ENCODE data around the gene CCDC33. TPM values are rescaled to one million over a fixed set of nuclear protein-coding genes. Genes with fewer than 3 reads are reported as not detected.

The CCDC33 gene
- total RNA-seq, 1 experiment from 2014 or later: 0.15 TPM

DNA sequence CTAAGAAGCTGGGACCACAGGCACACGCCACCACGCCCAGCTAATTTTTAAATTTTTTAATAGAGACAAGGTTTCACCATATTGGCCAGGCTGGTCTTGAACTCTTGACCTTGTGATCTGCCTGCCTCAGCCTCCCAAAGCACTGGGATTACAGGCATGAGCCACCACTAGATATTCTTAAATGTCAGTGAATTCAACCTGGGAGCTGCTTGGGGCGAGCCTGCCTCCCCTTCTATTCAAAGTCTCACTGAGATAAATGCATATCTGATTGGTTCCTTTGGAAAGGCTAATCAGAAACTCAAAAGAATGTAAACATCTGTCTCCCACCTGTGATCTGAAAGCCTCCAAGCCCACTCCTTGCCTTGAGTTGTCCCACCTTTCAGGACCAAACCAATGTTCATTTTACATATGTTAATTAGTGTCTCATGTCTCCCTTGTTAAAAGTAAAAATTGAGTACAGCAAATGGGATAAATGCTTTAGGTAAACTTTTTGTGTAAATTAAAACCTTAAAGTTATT is 116.3 kb downstream of the CCDC33 start:
- H3K9me3 ChIP-seq (ENCODE audit: control insufficient read depth in 1 of 2, insufficient read depth in 1 of 2, low read depth in 1 of 2, low read length in 2 of 2): no peaks in the 10 kb centered on the region
- no peaks in the 10 kb centered on the region for H3K4me1 ChIP-seq (ENCODE audit: control insufficient read depth in 1 of 2, insufficient read depth in 2 of 2, low read length in 2 of 2)
- no peak overlapping the region for H2AFZ ChIP-seq (ENCODE audit: low read depth, low read length, poor library complexity, severe bottlenecking)
- no TSS peak for BruUV-seq (replicated peaks)
- H3K27ac ChIP-seq (ENCODE audit: low read depth, low read length): no peak overlapping the region
- ChIA-PET CTCF (interaction anchor here (0.7 to 1.2 kb wide), 2 partner anchors 30 to 290 kb away, joined by 3 read pairs; no protein-coding TSS in a partner anchor), RAD21 (ENCODE audit: low non-redundant PET in 1 of 2, low total read pairs in 2 of 2, uncharacterized antibody in 2 of 2, unreplicated experiment in 2 of 2) (no interaction called here), POLR2A (no interaction called here)
- H3K9ac ChIP-seq (ENCODE audit: low read length): no peak overlapping the region
- intact Hi-C loops (cut with micrococcal nuclease): no loop called here
- no peak for TF ChIP-seq ELF1 (IDR thresholded peaks at IDR 0.05; ENCODE audit: borderline replicate concordance, low read depth)
- TF ChIP-seq SP1 (IDR thresholded peaks at IDR 0.05; ENCODE audit: low read depth): no peak
- TF ChIP-seq ZBTB33 (IDR thresholded peaks at IDR 0.05; ENCODE audit: extremely low read depth, insufficient replicate concordance, low read length): no peak
- no peak for TF ChIP-seq JUND (IDR thresholded peaks at IDR 0.05)
- no peak for TF ChIP-seq ZFX (IDR thresholded peaks at IDR 0.05)
- TF ChIP-seq TCF7L2 (IDR thresholded peaks at IDR 0.05; ENCODE audit: borderline replicate concordance, extremely low read depth, insufficient read depth, insufficient read length): no peak
- no peak for TF ChIP-seq YY1 (IDR thresholded peaks at IDR 0.05; ENCODE audit: extremely low read depth, insufficient replicate concordance, low read depth, low read length)
- no peak for TF ChIP-seq EZH2 (IDR thresholded peaks at IDR 0.05)
- no peak for TF ChIP-seq ZNF274 (IDR thresholded peaks at IDR 0.05; ENCODE audit: low read depth, low read length)
- TF ChIP-seq POLR2A (IDR thresholded peaks at IDR 0.05; ENCODE audit: borderline replicate concordance, extremely low read depth, insufficient read depth, insufficient read length): no peak
- TF ChIP-seq EZH2phosphoT487 (IDR thresholded peaks at IDR 0.05; ENCODE audit: borderline replicate concordance): no peak
- TF ChIP-seq MAX (IDR thresholded peaks at IDR 0.05): no peak
- TF ChIP-seq, protein P1, sequence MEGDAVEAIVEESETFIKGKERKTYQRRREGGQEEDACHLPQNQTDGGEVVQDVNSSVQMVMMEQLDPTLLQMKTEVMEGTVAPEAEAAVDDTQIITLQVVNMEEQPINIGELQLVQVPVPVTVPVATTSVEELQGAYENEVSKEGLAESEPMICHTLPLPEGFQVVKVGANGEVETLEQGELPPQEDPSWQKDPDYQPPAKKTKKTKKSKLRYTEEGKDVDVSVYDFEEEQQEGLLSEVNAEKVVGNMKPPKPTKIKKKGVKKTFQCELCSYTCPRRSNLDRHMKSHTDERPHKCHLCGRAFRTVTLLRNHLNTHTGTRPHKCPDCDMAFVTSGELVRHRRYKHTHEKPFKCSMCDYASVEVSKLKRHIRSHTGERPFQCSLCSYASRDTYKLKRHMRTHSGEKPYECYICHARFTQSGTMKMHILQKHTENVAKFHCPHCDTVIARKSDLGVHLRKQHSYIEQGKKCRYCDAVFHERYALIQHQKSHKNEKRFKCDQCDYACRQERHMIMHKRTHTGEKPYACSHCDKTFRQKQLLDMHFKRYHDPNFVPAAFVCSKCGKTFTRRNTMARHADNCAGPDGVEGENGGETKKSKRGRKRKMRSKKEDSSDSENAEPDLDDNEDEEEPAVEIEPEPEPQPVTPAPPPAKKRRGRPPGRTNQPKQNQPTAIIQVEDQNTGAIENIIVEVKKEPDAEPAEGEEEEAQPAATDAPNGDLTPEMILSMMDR (IDR thresholded peaks at IDR 0.05 in 2 of 3, conservative IDR thresholded peaks at IDR 0.05 in 1 of 3; ENCODE audit: borderline replicate concordance in 1 of 3, insufficient read depth in 1 of 3, low read depth in 2 of 3, low read length in 2 of 3): no peak
- TF ChIP-seq EGR1 (IDR thresholded peaks at IDR 0.05; ENCODE audit: low read depth): no peak
- TF ChIP-seq FOSL1 (IDR thresholded peaks at IDR 0.05; ENCODE audit: low read depth): no peak
- no peak for TF ChIP-seq SRF (IDR thresholded peaks at IDR 0.05; ENCODE audit: low read depth)
- no peak for TF ChIP-seq CEBPB (IDR thresholded peaks at IDR 0.05; ENCODE audit: low read depth)
- no peak for TF ChIP-seq RAD21 (IDR thresholded peaks at IDR 0.05; ENCODE audit: low read depth)
- TF ChIP-seq REST (IDR thresholded peaks at IDR 0.05; ENCODE audit: low read depth): no peak
- no peaks in the 10 kb centered on the region for H3K9me2 ChIP-seq (ENCODE audit: insufficient read depth)
- no peaks in the 10 kb centered on the region for H3K36me3 ChIP-seq (ENCODE audit: control insufficient read depth in 1 of 2, insufficient read depth in 2 of 2, low read length in 2 of 2)
- H3K4me2 ChIP-seq (ENCODE audit: low read length): no peak overlapping the region
- H3K4me3 ChIP-seq (replicated peaks in 1 of 2; ENCODE audit: low read depth in 1 of 2, low read length in 2 of 2): no peak overlapping the region
- H4K20me1 ChIP-seq (ENCODE audit: insufficient read depth): no peaks in the 10 kb centered on the region
- peaks cover 4% of the 10 kb centered on the region; the same call in 1 of the 2 replicates for H3K27me3 ChIP-seq (ENCODE audit: insufficient read depth, low read length)
- ATAC-seq (no peak), DNase-seq (ENCODE audit: low read depth, low spot score) (no peak)
- no peaks in the 10 kb centered on the region for H3K79me2 ChIP-seq (ENCODE audit: insufficient read depth, low read length)

Measured in HCT116 (cell line).